WERI-Rb-1 (cell line): ENCODE data around the gene CNN2.

Experiments used
- DNase-seq: peaks from one replicate; pipeline ENCODE4 v3.0.0-alpha.2; 2020
- H3K27ac ChIP-seq: fragments of 250-450 bp; sonication (Bioruptor Pico); 2 replicates; pipeline ENCODE4 v1.5.1; 2020; ENCODE audit warnings: mild to moderate bottlenecking, moderate library complexity
- H3K27me3 ChIP-seq: fragments of 250-450 bp; sonication (Bioruptor Pico); 2 replicates; pipeline ENCODE4 v1.5.1; 2021; ENCODE audit warnings: mild to moderate bottlenecking, low read depth, moderate library complexity; ENCODE audit not compliant: insufficient read depth, severe bottlenecking
- H3K36me3 ChIP-seq: fragments of 250-450 bp; sonication (Bioruptor Pico); 2 replicates; pipeline ENCODE4 v1.5.1; 2020; ENCODE audit warnings: mild to moderate bottlenecking, moderate library complexity
- H3K4me3 ChIP-seq: 2 replicates; pipeline ENCODE4 v1.5.1; 2011; ENCODE audit warnings: low read depth, mild to moderate bottlenecking, control low read depth, low read length
- H3K9me3 ChIP-seq: fragments of 250-450 bp; sonication (Bioruptor Pico); 2 replicates; pipeline ENCODE4 v1.5.1; 2021; ENCODE audit warnings: mild to moderate bottlenecking, moderate library complexity; ENCODE audit not compliant: severe bottlenecking
- TF ChIP-seq, protein P1 (sequence below): IDR thresholded peaks from 2 replicates; pipeline ENCODE4 v1.5.1; 2011; ENCODE audit warnings: low read depth, mild to moderate bottlenecking, control low read depth, inconsistent platforms, low read length

The CNN2 gene

DNA sequence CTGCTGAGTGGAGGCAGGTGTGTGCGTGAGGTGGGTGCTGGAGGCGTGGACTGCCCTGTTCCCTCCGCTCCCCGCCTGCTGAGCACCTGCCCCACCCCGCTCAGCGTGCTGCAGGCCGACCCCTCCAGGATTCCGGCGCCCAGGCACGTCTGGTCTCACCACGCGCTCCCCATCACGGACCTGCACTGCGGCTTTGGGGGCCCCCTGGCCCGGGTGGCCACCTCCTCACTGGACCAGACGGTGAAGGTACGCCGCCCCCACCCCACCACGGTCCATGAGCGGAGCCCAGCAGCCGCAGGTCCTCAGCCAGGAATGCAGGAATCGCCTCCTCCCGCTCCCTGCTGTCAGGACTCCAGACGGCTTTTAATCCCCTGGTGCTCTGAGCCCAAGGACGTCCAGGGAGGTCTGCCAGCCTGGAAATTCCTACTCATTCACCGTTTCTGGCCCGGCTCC, 36.3 kb upstream of the CNN2 start:
- TF ChIP-seq, protein P1, sequence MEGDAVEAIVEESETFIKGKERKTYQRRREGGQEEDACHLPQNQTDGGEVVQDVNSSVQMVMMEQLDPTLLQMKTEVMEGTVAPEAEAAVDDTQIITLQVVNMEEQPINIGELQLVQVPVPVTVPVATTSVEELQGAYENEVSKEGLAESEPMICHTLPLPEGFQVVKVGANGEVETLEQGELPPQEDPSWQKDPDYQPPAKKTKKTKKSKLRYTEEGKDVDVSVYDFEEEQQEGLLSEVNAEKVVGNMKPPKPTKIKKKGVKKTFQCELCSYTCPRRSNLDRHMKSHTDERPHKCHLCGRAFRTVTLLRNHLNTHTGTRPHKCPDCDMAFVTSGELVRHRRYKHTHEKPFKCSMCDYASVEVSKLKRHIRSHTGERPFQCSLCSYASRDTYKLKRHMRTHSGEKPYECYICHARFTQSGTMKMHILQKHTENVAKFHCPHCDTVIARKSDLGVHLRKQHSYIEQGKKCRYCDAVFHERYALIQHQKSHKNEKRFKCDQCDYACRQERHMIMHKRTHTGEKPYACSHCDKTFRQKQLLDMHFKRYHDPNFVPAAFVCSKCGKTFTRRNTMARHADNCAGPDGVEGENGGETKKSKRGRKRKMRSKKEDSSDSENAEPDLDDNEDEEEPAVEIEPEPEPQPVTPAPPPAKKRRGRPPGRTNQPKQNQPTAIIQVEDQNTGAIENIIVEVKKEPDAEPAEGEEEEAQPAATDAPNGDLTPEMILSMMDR: no peak

DNA sequence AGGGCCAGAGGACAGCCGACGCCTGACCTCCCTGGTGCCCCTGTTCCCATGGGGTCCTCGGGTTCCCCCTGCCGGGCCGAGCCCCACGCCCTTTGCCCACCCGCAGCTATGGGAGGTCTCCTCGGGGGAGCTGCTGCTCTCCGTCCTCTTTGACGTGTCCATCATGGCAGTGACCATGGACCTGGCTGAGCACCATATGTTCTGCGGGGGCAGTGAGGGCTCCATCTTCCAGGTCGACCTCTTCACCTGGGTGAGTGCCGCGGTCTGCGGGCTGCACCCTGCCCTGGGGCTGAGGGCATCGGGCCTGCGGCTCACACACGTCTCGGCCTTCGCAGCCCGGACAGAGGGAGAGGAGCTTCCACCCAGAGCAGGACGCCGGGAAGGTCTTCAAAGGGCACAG, 35.7 kb upstream of the CNN2 start:
- H3K27me3 ChIP-seq: peaks cover under 1% of the 10 kb centered on the region
- H3K27ac ChIP-seq: peak overlapping the region; percentile 52
- TF ChIP-seq, protein P1: no peak
- no peak for DNase-seq
- H3K9me3 ChIP-seq: no peaks in the 10 kb centered on the region
- H3K4me3 ChIP-seq: no peak overlapping the region
- H3K36me3 ChIP-seq: peaks cover 44% of the 10 kb centered on the region

More for the DNA sequence above, 36.3 kb upstream of the CNN2 start:
- peak; percentile 84 for DNase-seq
- peak overlapping the region; percentile 52 for H3K27ac ChIP-seq
- H3K36me3 ChIP-seq: peaks cover 44% of the 10 kb centered on the region
- H3K4me3 ChIP-seq: no peak overlapping the region
- H3K9me3 ChIP-seq: no peaks in the 10 kb centered on the region
- no peaks in the 10 kb centered on the region for H3K27me3 ChIP-seq

DNA sequence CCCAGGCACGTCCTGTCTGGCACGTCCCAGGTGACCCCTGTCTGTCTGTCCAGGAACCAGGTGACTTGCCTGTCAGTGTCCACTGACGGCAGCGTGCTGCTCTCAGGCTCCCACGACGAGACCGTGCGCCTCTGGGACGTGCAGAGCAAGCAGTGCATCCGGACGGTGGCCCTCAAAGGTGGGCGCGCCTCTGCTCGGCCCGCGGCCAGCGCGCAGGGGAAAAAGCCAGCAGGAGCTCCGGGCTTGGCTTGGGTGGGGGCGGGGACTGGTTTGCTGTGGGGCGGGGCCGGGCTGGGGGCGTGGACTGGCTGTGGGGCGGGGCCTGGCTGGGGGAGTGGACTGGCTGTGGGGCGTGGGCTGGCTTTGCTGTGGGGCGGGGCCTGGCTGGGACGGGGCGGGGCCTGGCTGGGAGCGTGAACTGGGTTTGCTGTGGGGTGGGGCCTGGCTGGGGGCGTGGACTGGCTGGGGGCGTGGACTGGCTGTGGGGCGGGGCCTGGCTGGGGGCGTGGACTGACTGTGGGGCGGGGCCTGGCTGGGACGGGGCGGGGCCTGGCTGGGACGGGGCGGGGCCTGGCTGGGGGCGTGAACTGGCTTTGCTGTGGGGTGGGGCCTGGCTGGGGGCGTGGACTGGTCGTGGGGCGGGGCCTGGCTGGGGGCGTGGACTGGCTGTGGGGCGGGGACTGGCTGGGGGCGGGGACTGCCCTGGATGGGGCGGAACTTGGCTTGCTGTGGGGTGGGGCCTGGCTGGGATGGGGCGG, 35.1 kb upstream of the CNN2 start:
- H3K36me3 ChIP-seq: peaks cover 39% of the 10 kb centered on the region
- H3K27ac ChIP-seq: peak overlapping the region; percentile 52
- peak; percentile 87 for DNase-seq
- H3K9me3 ChIP-seq: no peaks in the 10 kb centered on the region
- TF ChIP-seq, protein P1: no peak
- no peak overlapping the region for H3K4me3 ChIP-seq
- peaks cover 6% of the 10 kb centered on the region for H3K27me3 ChIP-seq

DNA sequence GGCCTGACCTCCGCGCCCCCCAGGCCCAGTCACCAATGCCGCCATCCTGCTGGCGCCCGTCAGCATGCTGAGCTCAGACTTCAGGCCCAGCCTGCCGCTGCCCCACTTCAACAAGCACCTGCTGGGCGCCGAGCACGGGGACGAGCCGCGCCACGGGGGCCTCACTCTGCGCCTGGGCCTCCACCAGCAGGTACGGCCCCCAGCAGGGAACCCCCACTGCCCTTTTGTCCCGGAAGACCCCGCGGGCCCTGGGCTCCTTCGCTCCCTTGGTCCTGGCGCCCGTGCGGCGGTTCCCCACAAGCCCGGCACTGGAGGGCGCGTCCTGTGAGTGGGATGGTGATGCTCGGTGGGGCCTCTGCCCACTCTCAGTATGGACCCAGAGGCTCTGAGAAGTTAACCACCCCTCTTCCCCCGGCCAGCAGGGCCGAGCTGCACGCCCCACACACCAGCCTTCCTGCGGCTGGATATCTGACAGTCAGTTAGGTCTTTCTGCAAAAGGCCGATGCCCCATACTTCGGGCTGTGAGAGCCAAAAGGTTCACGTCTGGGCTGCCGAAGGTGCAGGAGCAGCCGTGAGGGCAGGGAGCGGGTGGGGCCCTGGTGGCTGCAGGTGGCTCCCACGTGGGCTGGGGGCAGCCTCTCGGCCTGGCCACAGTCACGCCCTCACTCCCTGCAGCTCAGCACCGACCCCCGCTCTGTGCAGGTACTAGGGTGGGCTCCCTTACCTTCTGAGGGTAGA, 34.3 kb upstream of the CNN2 start:
- TF ChIP-seq, protein P1: no peak
- peaks cover 32% of the 10 kb centered on the region for H3K36me3 ChIP-seq
- no peak for DNase-seq
- no peaks in the 10 kb centered on the region for H3K9me3 ChIP-seq
- H3K27me3 ChIP-seq: peaks cover 14% of the 10 kb centered on the region
- no peak overlapping the region for H3K4me3 ChIP-seq
- no peak overlapping the region for H3K27ac ChIP-seq

DNA sequence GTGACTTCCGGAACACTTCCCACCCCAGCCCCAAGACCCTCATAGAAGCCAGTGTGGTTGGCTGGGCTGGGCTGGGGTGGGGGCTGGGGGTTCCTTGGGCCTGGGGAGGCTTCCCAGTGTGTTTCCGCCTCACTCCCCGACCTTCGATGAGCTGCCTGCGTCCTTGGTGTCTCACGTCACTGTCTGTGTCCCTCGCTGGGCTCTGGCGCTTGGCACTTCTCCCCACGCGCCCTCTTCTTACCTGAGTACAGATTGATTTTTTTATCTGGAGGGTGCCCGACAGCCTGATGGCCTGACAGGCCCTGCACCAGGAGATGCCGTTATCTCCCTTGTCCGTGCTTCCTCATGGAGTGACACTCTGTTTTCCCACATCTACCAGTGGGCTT, 33.7 kb upstream of the CNN2 start:
- TF ChIP-seq, protein P1: no peak
- Histone ChIP-seq H3K4me3 (no peak overlapping the region), H3K27me3 (peaks cover 19% of the 10 kb centered on the region), H3K27ac (no peak overlapping the region), H3K36me3 (peaks cover 28% of the 10 kb centered on the region), H3K9me3 (peaks cover 1% of the 10 kb centered on the region)
- no peak for DNase-seq
